ENCODE measurements around the gene CTXN3.

Gene CTXN3

DNA sequence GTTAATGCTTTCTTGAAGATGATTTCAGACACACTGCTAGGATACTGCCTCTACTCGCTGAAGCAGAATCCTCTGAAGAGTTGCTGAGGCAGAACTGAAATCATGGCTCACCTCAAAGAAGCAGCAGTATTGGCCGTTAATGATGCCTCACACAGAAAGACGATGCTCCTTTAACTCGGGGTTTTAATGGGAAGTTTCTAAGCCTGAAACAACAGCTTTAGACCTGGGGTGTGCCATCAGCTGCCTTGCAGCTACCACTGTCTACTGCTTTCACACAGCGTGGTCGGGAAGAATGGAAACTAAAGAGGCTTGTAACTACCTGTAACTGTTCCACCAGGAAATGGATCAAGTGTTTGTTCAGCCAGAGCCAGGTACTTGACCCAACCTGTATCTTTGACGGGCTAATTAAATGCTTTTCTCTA, at the start of gene CTXN3:
Gene CTXN3 (plus strand): TSS at position 65 of the 422 bp plus-strand sequence. CDS start 8,440 bp downstream, outside the sequence.
- no peak for DNase-seq (ENCODE audit: low read depth, low spot score)

- no peak for DNase-seq (ENCODE audit: low read depth, low spot score)
These were observed 49.6 kb upstream of the CTXN3 start for GRCh38 chr5:127599320-127599719.

DNA sequence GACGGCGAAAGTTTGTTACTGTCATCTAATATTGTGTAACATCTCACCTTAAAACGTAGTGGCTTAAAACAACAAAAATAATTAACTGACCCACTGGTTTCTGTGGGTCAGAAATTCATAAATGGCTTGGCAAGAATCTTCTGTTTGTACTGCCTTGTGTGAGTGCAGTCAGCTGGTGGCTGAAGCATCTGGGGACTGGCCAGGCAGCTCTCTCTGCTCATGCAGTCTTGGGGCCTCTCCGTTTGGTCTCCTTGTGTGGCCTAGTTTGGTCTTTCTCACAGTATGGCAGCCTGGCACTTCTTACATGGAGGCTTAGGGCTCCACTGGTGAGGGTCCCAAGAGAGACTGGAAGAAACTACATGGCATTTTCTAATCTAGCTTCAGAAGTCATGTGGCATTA, 49.0 kb upstream of the CTXN3 start:
- no peak for DNase-seq (ENCODE audit: low read depth, low spot score)

DNA sequence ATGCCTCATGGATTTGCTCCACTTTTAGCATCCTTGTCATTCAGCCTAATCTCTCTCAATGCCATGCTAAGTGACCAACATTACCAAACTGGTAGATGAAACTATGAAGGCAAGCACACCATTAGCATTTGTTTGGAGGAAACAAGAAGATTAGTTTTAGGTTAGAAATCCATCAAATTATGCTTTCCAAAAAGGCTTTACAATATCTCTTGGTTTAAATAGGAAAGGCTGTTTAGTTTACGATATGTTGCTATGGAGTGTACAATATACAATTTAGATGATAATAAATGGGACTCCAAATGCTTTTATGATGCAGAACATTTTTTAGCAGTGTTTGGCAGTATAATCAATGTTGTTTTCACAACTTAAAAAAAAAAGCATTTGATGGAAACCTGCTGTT, 47.8 kb upstream of the CTXN3 start:
- no peak for DNase-seq (ENCODE audit: low read depth, low spot score)

DNA sequence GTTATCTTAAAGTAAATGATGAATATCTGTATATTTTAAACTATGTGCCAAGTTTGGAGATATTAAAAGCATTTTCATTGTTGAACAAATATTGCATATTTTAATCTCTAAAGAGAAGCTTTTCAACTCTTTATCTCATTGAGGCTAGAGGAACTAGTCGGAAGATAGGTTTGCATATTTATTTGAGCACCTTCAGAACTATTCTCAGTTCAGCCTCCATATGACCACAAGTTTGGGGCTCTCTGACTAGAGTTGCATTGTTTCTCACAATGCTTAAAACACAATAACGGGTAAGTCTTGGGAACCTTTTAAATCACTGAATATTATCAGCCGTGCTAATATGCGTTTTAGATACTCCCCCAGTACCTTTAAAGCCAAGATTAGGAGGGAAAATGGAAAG, 47.3 kb upstream of the CTXN3 start:
- DNase-seq (ENCODE audit: low read depth, low spot score): no peak

DNA sequence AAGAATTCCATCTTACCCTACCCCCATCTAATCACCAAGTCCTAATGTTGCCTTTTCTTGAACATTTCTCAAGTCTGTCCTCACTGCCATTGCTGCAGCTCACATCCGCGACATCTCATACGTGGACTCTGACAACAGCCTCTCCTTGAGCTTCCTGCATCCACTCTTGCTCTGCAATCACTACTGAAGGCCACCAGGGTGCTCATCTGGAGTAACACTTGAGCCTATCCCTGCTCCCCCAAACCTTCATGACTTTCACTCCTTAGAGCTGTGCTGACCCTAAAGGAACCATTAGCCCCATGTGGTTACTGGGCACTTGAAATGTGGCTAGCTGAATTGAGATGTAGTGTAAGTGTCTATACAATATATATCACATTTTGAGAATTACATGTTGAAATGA, 46.4 kb upstream of the CTXN3 start:
- DNase-seq (ENCODE audit: low read depth, low spot score): no peak

- no peak for DNase-seq (ENCODE audit: low read depth, low spot score)
These were observed 45.7 kb upstream of the CTXN3 start for GRCh38 chr5:127602896-127603844.

GRCh38 chr5:127608077-127608660, 40.7 kb upstream of the CTXN3 start:
- DNase-seq (ENCODE audit: low read depth, low spot score): no peak

GRCh38 chr5:127609011-127609410, 39.9 kb upstream of the CTXN3 start:
- no peak for DNase-seq (ENCODE audit: low read depth, low spot score)

- DNase-seq (ENCODE audit: low read depth, low spot score): no peak
These were observed 38.9 kb upstream of the CTXN3 start for GRCh38 chr5:127609957-127610356.

GRCh38 chr5:127612441-127613141, 36.3 kb upstream of the CTXN3 start:
- no peak for DNase-seq (ENCODE audit: low read depth, low spot score)

GRCh38 chr5:127615916-127616315, 33.0 kb upstream of the CTXN3 start:
- no peak for DNase-seq (ENCODE audit: low read depth, low spot score)

- DNase-seq (ENCODE audit: low read depth, low spot score): no peak
These were observed 28.9 kb upstream of the CTXN3 start for GRCh38 chr5:127619908-127620479.

DNA sequence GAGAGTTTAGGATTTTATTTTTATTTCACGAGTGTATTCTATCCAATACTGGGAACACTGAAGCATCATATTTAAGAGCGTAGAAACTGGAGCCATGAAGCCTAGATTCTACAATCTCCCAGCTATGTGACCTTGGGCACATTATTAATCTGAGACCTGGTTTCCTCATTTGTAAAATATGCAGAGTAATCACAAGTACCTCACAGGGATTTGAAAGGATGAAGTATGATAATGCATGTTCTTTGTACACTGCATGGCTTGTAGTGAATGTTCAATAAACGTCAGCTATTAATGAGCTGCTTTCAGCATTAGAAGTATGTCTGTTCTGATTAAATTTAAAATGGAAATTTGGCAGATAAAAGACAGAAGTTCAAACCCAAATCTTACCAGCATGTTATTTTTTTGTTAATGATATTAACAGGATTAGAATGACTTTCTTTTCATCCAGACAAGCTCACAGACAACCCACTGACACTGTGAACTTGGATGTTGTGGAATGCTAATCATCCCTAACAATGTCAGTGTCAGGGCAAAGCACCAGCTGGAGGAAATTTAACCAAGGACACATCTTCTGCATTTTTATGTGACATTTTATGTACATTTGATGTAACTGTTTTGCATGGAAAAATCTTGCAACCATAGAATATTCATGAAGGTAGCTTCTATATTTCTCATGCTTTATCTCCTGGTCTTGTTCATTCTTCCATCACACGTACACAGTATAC, 27.1 kb upstream of the CTXN3 start:
- DNase-seq (ENCODE audit: low read depth, low spot score): no peak

GRCh38 chr5:127634007-127634406, 14.9 kb upstream of the CTXN3 start:
- DNase-seq (ENCODE audit: low read depth, low spot score): no peak

- no peak for DNase-seq (ENCODE audit: low read depth, low spot score)
These were observed 9.1 kb upstream of the CTXN3 start for GRCh38 chr5:127639828-127640227.

DNA sequence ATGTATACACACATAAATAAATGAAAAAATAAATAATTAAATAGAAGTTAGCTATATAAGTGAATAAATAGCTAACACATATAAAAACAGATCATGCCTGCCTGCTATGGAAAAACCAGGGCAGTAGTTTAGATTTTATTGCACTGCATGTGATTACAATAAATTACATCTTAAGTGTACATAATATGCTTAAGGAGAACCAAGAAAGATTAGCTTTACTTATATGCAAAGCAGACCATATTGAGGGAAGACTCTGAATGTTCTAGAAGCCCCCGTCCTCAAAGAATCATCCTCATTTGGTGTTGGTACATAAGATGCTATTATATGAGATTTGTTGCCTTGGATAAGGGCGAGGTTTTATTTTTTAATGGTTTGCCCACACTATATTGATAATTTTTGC, 5.9 kb upstream of the CTXN3 start:
- no peak for DNase-seq (ENCODE audit: low read depth, low spot score)

- no peak for DNase-seq (ENCODE audit: low read depth, low spot score)
These were observed 5.3 kb upstream of the CTXN3 start for GRCh38 chr5:127643607-127644006.

DNA sequence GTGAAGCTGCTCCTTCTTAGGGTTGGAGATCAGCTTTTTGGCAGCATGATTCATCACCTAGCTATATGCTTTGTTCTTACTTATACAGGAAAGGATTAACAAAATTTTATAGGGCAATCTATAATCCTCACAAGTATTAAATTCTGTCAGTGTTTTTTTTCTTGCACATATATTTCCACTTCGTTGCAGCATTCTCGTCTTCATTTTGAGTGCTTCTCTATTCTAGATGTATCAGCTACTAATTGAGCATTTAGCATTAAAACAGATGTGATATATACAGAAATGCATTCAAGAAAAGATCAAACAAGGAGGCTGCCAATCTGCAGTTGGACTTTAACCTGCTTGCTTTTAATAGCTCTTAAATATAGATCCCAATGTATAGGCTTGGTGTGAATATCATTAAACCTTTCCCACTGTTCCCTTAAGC, 3.6 kb upstream of the CTXN3 start:
- DNase-seq (ENCODE audit: low read depth, low spot score): no peak

DNA sequence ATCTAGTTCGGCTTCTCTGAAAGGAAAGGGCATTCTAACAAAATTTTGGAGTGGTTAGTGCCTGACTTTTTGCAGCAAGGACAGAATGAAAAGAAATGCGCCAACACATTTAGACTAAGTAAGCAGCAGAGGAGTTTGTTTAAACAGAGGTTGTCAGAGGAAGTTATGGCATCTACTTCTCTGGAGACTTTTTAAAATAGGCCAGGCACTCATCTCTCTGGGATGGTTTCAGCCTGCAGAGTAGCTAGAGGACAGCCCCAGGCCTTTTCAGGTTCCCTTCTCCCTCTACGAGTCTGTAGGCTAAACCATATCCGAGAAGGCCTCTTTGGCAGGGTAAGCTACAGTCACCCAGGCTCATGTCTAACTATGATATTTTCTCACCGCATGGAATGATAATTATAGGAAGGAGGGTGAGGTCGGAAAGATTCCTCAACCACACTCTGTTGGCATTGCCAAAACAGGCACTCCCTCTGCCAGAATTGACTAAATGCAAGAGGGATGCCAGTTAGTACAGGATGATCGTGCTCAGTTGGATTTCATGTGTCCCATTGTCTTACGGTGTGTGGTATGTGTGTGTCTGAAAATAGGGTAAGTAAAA, 1.4 kb upstream of the CTXN3 start:
- DNase-seq (ENCODE audit: low read depth, low spot score): no peak

GRCh38 chr5:127650022-127650421, 1.1 kb downstream of the CTXN3 start:
- DNase-seq (ENCODE audit: low read depth, low spot score): no peak

All from activated CD4-positive, CD25-positive, alpha-beta regulatory T cell treated with anti-CD3 and anti-CD28 coated beads, Interleukin-2, amount 50 U/mL, for 16 hours (primary cell).